Measurements from ENCODE around the gene IL16.

GRCh38 chr15:81281766-81282605 lies 85.3 kb downstream of the IL16 start:
- TF ChIP-seq POLR2A (IDR thresholded peaks at IDR 0.05; ENCODE audit: low read depth, low read length) (no peak), POLR2AphosphoS5 (IDR thresholded peaks at IDR 0.05; ENCODE audit: low read depth, low read length) (no peak)
